ENCODE measurements around the gene COL11A2.

The COL11A2 gene

DNA sequence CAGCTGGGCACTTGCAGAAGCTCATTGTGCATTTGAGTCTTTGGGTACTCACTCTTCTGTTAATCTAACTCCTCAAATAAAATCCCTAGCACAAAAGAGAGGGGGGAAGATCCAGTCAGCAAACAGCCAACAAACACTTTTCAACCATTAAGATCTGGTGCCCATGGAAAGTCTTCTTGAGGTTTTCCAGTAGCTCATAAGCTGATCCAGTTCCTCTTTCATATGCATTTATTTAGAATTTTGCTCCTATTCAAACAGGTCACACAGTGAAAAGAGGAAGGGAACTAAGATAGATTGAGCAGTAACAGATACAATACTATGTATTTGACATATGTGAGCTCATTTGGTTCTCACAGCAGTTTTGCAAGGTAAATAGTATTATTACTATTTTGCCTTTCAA lies 77.9 kb downstream of the COL11A2 start:
- DNase-seq: no peak

DNA sequence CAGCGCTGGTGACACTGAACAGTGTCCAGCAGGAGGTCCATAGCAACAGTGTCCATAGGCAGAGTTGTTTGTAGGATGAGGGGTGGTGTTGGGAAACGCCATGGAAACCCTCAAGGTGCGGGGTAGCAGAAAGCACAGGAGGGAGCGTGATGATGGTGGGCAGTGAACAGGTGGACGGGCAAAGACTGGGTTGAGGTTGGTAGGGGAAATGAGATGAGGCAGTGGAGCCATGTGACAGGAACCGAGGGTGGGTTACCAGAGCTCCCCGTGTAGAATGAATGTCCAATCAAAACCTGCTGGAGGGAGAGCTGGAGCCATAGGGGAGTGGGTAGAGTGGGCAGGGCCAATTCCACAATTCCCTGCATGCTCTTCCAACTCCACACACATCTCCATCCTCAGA lies 78.5 kb downstream of the COL11A2 start:
- DNase-seq: no peak

Data from fibroblast of skin of back (primary cell).